K562 (cell line): Measurements from ENCODE around the gene NDC1. TPM values are rescaled to one million over a fixed set of nuclear protein-coding genes. Genes with fewer than 3 reads are reported as not detected.
A peak's percentile ranks its signal among the peaks of the same experiment; 100 is the strongest.

ENCODE experiments used
- ETV6 ChIP-seq, 3 experiments: fragments of 150-350 bp in 1 of 3; sonication (generic) in 1 of 3; formaldehyde crosslinking in 1 of 3; IDR thresholded peaks; 2 replicates each; pipeline versions ENCODE4 v1.6.1 to v1.8.0; 2014 to 2022; ENCODE audit warnings: borderline replicate concordance in 2 of 3, low read depth in 2 of 3, antibody characterized with exemption in 1 of 3, low read length in 1 of 3, mild to moderate bottlenecking in 1 of 3, missing genetic modification reagents in 1 of 3
- HMGXB4 ChIP-seq: sonication (generic); formaldehyde crosslinking; IDR thresholded peaks from 2 replicates; pipeline ENCODE4 v1.8.1; 2023; ENCODE audit warnings: mild to moderate bottlenecking, missing genetic modification reagents
- KDM2B ChIP-seq: fragments of 250-450 bp; sonication (Bioruptor Pico); IDR thresholded peaks from 2 replicates; pipeline ENCODE4 v1.8.0; 2021; ENCODE audit warnings: mild to moderate bottlenecking, moderate library complexity
- KLF6 ChIP-seq: fragments of 250-450 bp; sonication (Bioruptor Pico); IDR thresholded peaks from 2 replicates; pipeline ENCODE4 v1.4.0; 2020; ENCODE audit warnings: mild to moderate bottlenecking, moderate library complexity, borderline replicate concordance
- MEF2D ChIP-seq: conservative IDR thresholded peaks from 2 replicates; pipeline ENCODE4 v1.6.1; 2016; ENCODE audit warnings: low read depth, missing genetic modification characterization, missing compliant biosample characterization
- PPARD ChIP-seq: fragments of 250-450 bp; sonication (Bioruptor Pico); IDR thresholded peaks from 2 replicates; pipeline ENCODE4 v1.8.0; 2022; ENCODE audit warnings: inconsistent platforms, mild to moderate bottlenecking, moderate library complexity
- PRDM10 ChIP-seq: fragments of 450-650 bp; IDR thresholded peaks from 2 replicates; pipeline ENCODE4 v1.6.1; 2018; ENCODE audit not compliant: partially characterized antibody
- ZNF311 ChIP-seq: fragments of 250-450 bp; sonication (Bioruptor Pico); IDR thresholded peaks from 2 replicates; pipeline ENCODE4 v1.4.0; 2020; ENCODE audit warnings: mild to moderate bottlenecking, moderate library complexity
- polyA plus RNA-seq, 8 experiments: library from polyadenylated mRNA; depleted of rRNA in 4 of 8; stranded (reverse) in 5 of 8; unstranded in 3 of 8; fragments of >200 nt; fragmentation: Nextera tagmentation in 2 of 8; fragmentation: Illumina TruSeq in 1 of 8; extraction: Ambion mirVana in 2 of 8; extraction: Trizol in 1 of 8; gene quantifications; 2 replicates each; pipeline versions ENCODE4 v1.2.1 to v1.2.3, GENCODE V29; 2011 to 2014; ENCODE audit warnings: inconsistent platforms in 1 of 8, missing spikeins in 1 of 8
- total RNA-seq, 7 experiments: library from RNA; depleted of rRNA in 6 of 7; stranded (reverse); fragments of >200 nt in 6 of 7; fragmentation: Illumina TruSeq in 2 of 7; extraction: Trizol in 2 of 7; gene quantifications; 2 replicates each; pipeline versions ENCODE4 v1.2.1 to v1.2.3, GENCODE V29; 2011 to 2021; ENCODE audit warnings: low replicate concordance in 1 of 7
- TF ChIP-seq, protein P1 (sequence below), 2 experiments: fragments of 450-650 bp; formaldehyde crosslinking in 1 of 2; IDR thresholded peaks; 2 replicates each; pipeline versions ENCODE4 v1.4.0 to v1.6.1; 2014 to 2020; ENCODE audit warnings: mild to moderate bottlenecking in 2 of 2, borderline replicate concordance in 1 of 2, low read depth in 1 of 2
- TF ChIP-seq, protein P2 (sequence below): fragments of 450-650 bp; IDR thresholded peaks from 2 replicates; pipeline ENCODE4 v1.6.1; 2016; ENCODE audit warnings: low read depth, mild to moderate bottlenecking, moderate library complexity

NDC1 gene
- total and polyA plus RNA-seq, 9 of the 15 experiments (the other 6 are each of a cell fraction or from before 2014, with no cell fraction given), result 26.9 to 102 (median 64.5) TPM

DNA sequence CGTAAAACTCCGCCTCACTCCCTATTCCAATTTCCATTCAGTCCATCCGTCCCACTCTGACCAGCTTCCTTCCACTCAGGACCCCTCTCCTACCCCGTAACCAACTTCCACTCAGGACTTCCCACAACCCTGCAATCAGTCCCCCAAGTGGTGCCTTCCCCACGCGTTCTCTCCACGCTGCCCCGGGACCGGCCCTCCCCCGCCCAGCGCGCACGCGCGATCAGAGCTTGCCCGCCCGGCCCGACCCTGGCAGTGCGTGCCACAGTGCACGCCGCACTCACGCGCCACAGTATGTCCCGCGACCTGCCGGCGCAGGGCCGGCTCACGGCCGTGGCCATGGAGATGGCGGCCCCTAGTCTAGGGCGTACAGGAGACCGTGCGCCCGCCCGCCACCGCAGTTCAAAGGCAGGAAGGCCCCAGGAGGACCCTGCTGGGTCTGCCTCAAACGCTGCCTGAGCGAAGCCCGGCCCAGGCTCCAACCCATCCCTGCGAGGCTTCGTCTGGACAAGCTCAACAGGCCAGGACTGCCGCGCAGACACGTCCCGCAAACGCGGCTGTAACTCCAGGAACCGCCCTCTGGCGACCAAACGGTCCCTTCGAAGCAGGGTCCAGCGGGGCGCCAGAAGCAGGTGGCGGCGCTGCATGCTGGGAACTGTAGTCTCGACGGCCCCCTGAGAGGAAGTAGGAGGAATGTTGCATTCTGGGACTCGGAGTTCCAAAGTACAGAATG lies at the start of gene NDC1 (continued):
- TF ChIP-seq, protein P1, sequence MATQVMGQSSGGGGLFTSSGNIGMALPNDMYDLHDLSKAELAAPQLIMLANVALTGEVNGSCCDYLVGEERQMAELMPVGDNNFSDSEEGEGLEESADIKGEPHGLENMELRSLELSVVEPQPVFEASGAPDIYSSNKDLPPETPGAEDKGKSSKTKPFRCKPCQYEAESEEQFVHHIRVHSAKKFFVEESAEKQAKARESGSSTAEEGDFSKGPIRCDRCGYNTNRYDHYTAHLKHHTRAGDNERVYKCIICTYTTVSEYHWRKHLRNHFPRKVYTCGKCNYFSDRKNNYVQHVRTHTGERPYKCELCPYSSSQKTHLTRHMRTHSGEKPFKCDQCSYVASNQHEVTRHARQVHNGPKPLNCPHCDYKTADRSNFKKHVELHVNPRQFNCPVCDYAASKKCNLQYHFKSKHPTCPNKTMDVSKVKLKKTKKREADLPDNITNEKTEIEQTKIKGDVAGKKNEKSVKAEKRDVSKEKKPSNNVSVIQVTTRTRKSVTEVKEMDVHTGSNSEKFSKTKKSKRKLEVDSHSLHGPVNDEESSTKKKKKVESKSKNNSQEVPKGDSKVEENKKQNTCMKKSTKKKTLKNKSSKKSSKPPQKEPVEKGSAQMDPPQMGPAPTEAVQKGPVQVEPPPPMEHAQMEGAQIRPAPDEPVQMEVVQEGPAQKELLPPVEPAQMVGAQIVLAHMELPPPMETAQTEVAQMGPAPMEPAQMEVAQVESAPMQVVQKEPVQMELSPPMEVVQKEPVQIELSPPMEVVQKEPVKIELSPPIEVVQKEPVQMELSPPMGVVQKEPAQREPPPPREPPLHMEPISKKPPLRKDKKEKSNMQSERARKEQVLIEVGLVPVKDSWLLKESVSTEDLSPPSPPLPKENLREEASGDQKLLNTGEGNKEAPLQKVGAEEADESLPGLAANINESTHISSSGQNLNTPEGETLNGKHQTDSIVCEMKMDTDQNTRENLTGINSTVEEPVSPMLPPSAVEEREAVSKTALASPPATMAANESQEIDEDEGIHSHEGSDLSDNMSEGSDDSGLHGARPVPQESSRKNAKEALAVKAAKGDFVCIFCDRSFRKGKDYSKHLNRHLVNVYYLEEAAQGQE (IDR thresholded peaks at IDR 0.05; ENCODE audit: borderline replicate concordance), result no peak
- TF ChIP-seq, protein P1 (CRISPR knock-in tag; IDR thresholded peaks at IDR 0.05; ENCODE audit: low read depth), result peak; percentile 88
- TF ChIP-seq KDM2B (CRISPR knock-in tag) (no peak), PRDM10 (peak; percentile 69), KLF6 (CRISPR knock-in tag) (peak; percentile 93), MEF2D (tag) (peak; percentile 86), ETV6 (IDR thresholded peaks at IDR 0.05; ENCODE audit: borderline replicate concordance in 1 of 2, low read depth in 2 of 2, low read length in 1 of 2) (peak in 1 of 2 experiments; percentile 53; a peak in 1 of 4 replicates), ETV6 (CRISPR knock-in tag; IDR thresholded peaks at IDR 0.05; ENCODE audit: borderline replicate concordance) (peak; percentile 60; the same call in 1 of the 2 replicates), HMGXB4 (CRISPR knock-in tag) (peak; percentile 94; the same call in 1 of the 2 replicates), PPARD (CRISPR knock-in tag) (no peak), ZNF311 (CRISPR knock-in tag) (peak; percentile 80)
- TF ChIP-seq, protein P2, sequence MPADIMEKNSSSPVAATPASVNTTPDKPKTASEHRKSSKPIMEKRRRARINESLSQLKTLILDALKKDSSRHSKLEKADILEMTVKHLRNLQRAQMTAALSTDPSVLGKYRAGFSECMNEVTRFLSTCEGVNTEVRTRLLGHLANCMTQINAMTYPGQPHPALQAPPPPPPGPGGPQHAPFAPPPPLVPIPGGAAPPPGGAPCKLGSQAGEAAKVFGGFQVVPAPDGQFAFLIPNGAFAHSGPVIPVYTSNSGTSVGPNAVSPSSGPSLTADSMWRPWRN, result no peak
